SH-SY5Y (cell line): ENCODE results near the gene HOXC11.

ENCODE experiments used
- GATA2 ChIP-seq: IDR thresholded peaks from 2 replicates; pipeline ENCODE4 v1.6.1; 2011; ENCODE audit warnings: mild to moderate bottlenecking, low read depth, low read length
- GATA3 ChIP-seq: IDR thresholded peaks from 2 replicates; pipeline ENCODE4 v1.6.1; 2011; ENCODE audit warnings: low read depth, mild to moderate bottlenecking, low read length, moderate library complexity

- TF ChIP-seq GATA3: no peak
- TF ChIP-seq GATA2: no peak
Measured at GRCh38 chr12:53977596-53978445, 4.9 kb downstream of the HOXC11 start.
